HG02642 (cell line): ENCODE results near the gene PLA2G4E.

Experiments used
- ATAC-seq: cut with Tn5 transposase; IDR thresholded peaks from one replicate; pipeline ENCODE4 v1.9.1; 2021; ENCODE audit warnings: mild to moderate bottlenecking; ENCODE audit not compliant: unreplicated experiment, poor library complexity

PLA2G4E gene

GRCh38 chr15:41994171-41994650, 26.6 kb downstream of the PLA2G4E start:
- ATAC-seq, result no peak

GRCh38 chr15:41993472-41994170, 27.2 kb downstream of the PLA2G4E start:
- no peak for ATAC-seq

DNA sequence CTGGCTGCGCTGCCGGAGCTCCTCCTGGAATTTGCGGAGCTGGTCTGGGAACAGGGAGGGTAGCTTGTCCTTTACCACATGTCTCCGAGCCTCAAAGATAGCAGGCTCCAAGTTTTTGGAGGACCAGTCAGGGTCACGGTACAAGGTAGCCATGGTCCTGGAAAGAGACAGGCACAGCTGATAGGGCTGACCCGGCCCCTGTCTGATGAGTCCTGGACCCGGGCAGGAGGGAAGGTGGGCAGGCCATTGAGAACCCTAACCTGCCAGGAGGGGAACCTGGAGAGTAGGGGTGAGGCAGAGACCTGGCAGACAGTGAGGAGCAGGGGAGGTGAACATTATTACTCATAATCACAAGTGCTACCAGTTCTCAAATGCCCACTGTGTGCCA, 28.0 kb downstream of the PLA2G4E start:
- no peak for ATAC-seq

- no peak for ATAC-seq
Observed at GRCh38 chr15:41992151-41992802, 28.6 kb downstream of the PLA2G4E start.

DNA sequence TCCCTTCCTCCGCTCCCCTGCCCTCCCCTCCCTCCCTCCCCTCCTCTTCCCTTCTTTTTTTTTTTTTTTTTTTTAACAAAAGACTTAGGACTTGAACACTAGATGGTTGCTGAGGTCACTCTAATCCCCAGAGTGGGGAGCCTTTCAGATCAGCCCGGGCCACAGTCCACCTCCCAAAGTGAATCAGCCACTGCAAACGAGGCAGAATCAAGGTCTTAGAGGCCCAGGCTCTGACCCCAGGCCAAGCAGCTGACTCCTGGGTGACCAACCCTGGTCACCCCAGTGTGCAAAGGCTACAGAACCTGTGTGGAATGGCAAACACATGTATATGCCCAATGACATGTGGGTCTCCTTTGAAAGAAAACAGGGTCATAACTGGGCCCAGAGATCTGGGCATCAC, 30.2 kb downstream of the PLA2G4E start:
- ATAC-seq, result no peak

DNA sequence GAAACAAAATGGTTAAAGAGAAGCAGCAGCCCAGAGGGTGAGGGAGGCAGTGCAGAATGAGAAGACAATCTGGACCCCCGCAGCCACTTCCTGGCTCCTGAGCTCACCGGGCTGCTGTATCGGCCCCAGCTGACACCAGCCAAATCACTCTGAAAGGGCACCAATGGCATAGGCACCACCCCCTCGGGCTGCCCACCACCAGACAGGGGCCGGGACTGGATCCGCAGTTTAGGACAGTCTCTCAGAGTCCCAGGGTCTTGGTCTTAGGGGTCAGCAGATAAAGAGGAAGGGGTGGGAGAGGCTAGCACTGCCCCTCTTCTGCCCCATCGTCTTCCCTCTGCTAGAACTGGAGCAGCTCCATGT, 30.6 kb downstream of the PLA2G4E start:
- ATAC-seq, result no peak

DNA sequence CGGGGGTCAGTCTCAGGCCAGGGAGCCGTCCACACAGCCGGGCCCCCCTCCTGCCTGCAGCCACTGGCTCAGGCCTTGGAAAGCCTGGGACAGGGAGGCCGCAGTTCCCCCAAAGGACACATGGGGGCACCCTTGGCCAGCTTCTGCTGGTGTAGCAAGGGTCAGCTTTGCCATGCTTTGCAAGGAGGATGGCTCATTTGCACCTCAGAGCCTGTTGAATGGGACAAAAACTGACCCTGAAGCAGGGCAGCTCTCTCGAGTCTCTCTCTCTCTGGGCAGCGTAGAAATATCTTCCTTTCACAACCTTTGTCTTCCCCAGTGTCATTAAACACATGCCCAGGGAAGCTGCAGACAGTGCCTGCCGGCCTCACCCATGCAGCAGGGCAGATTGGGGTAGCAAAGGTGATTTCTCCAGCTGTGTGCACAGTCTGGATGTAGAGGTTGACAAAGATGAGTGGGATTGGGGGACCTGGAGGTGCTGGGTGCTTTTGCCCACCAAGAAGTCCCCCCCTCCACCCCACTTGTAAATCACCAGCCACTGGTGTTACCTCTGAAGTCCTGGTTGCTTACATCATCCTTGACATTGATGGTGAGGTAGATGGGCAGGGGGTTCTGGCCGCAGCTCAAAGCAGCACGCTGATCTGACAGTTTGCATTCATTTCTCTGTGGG, 31.1 kb downstream of the PLA2G4E start:
- no peak for ATAC-seq

DNA sequence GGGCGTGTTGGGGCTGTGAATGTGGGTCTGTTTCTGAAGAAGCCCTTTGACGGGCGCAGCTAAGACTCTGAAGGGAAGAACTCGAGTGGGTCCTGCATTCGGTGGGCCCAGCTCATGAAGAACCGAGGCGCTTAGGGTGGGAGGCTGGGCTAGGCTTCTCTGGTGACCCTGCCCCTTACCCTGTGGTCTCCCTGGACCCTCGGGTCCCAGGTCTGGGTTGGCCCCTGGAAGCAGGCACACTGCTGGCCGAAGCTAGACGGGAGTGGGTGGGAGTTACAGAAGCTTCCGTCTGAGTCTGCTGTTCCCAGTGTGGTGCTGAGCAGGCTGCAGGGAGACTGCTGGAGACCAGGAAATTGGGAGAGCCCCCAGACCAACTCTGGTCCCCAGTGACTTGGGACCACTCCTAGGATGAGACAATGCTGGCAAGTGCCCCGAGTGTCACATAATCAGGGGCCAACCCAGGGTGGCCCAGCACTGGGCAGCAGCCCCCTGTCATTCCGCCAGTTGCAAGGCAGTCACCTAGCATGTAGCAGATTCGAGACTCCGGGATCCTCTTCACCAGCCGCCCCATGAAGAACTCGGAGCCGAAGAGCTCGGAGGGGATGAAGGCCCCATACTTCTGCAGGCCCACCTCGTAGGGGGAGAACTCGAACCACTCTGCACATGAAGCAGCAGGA, 31.8 kb downstream of the PLA2G4E start:
- ATAC-seq, result no peak

DNA sequence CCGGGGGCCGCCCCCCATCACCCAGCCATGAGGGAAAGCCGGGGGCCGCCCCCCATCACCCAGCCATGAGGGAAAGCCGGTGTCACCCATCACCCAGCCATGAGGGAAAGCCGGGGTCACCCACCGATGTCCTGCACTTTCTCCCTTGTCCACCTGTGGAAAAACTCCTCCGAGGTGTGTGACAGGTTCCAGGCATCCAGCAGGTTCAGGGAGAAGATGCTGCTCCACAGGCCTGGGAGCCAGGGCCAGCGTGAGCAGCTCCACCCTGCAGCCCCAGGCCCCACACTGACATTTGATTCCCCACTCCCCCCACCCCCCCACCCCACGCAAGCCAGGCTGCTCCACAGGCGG, 32.9 kb downstream of the PLA2G4E start:
- no peak for ATAC-seq

DNA sequence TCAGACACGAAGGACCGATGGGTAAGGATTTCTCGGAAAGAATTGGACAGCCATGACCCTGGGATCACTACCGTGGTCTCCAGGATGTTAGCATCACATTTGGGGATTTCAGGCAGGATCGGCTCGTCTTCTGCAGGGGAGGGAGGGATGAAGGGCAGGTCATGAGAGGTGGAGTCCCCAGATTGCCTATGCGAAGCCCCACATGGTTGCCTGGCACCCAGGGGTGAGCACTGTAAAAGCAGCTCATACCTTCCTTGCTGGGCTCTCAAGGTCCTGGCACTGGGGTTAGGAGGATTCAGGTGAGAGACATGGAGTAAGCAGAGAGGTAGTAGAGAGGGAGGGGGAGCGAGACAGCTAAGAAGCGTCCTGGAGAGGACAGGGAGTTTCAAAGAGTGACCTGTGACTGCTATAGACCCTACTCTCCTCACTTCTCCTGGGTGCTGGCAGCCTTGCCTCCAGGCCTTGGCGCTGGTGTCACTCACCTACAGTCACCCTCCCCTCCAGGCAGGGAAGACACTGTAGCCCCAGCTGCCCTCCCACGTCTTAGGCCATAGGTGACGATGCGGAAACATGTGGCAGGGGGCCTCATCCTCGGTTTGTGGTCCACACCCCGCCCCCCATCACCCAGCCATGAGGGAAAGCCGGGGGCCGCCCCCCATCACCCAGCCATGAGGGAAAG, 33.5 kb downstream of the PLA2G4E start:
- ATAC-seq, result no peak

GRCh38 chr15:41985236-41986160, 35.3 kb downstream of the PLA2G4E start:
- no peak for ATAC-seq

DNA sequence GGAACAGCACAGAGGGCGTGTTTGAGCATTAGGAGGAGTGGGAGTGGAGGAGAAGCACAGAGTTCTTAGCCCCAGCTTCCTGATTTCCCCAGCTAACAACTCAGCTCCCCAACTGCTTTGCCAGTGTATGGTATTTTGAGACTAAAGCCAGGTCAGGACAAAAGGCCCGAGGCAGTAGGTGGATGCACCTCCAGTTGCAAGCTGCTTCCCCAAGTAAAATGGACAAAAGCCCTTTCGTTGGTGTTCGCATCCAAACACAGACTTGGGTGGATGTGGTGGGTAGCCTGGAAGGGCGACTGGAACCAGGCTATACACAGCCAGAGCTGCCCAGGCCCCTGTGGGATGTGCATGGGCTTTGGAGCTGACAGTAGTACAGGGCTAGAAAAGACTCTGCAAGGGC, 36.2 kb downstream of the PLA2G4E start:
- ATAC-seq, result no peak

DNA sequence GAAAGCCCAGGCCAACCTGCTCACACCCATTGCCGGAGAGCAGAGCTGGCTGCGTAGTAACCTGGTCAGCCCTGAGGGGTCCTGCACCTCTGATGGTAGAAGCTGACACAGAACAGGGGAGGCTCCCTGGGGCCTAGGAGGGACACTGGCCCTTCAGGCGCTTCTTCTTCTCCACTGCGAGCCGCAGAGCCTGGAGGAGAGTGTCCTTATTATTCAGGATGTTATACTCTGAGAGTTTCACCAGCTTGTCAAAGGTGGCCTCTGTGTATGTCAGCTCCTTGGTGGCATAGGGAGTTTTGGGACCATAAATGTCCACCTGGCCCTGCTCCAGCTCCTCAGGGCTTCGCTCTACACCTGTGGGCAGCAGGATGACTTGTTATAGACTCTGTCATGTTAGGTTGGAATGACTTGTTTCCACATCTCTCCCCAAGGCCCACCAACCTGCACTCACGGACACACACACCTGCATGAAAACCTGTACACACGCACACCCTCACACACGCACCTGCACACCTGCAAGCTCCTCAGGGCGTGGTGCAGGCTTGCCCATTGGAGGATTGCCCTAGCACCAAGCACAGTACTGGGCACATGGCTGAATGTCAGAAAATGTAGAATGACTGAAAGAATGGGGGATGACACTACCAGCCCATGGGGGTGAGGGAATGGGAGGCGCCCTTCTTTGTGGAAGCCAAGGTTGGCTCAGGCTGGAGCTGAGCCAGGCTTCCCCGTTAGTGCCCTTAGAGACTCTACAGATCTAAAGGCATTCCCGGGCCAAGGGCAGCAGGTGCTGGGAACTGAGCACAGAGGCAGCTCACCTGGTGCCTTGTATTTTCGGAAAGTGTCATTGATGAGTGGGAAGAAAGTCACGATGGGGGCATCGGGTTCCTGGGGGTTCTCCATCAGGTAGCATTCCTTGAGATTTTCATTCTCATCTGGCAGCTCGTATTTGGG, 36.9 kb downstream of the PLA2G4E start:
- ATAC-seq, result no peak

GRCh38 chr15:41983221-41983620, 37.6 kb downstream of the PLA2G4E start:
- ATAC-seq, result no peak

- ATAC-seq, result no peak
Observed at GRCh38 chr15:41982133-41982930, 38.5 kb downstream of the PLA2G4E start.

DNA sequence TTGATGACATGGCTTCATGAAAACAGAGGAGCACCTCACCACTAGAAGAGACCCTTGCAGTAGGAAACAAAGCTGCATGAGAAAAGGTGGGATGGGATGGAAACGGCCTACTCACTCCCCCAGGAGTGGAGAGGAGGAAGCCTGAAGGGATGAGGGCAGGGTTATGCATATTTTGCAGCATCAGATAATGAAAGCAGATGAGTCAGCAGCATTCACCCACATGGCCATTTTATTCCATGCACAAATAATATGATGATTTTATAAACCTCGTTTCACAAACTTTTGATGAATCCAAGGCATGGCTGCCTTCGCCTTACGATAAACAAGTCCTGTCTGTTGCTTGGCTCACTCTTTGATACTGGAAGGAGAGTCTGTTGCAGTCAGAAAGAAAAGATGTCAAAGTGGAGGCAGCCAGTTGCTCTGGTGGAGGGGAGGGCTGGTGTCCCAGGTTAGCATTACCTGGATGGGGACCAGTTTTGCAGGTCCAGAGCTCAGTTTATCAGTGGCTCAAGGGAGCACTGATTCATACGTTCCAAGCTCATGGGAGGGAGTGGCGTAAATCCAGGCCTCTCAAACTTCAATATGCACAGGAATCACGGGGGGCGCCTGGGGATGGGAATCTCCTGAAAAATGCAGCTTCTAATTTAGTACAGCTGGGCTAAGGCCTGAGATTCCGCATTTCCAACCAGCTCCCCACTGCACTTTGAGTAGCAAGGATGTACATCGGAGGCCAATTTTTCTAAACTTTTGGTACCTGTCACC, 39.3 kb downstream of the PLA2G4E start:
- ATAC-seq, result no peak
